Ascending aorta (tissue), 2 donors: ENCODE measurements around the gene H6PD. TPM values are rescaled to one million over a fixed set of nuclear protein-coding genes. Genes with fewer than 3 reads are reported as not detected.
A peak's percentile ranks its signal among the peaks of the same experiment; 100 is the strongest.

ENCODE experiments used
- DNase-seq, 2 donors: peaks; one replicate each; pipeline ENCODE4 v3.0.0-alpha.2; 2019; ENCODE audit warnings: low spot score in 2 of 2
- H3K27ac ChIP-seq, 2 donors: fragments of 200-600 bp; sonication (generic); one replicate each; pipeline ENCODE4 v1.5.1; 2016 to 2017; ENCODE audit warnings: mild to moderate bottlenecking in 1 of 2
- H3K27me3 ChIP-seq: fragments of 200-600 bp; sonication (generic); one replicate; pipeline ENCODE4 v1.5.1; 2017
- H3K36me3 ChIP-seq, 2 donors: fragments of 200-600 bp; sonication (generic); one replicate each; pipeline ENCODE4 v1.5.1; 2016
- H3K4me1 ChIP-seq, 2 donors: fragments of 200-600 bp; sonication (generic); one replicate each; pipeline ENCODE4 v1.5.1; 2016 to 2017; ENCODE audit warnings: mild to moderate bottlenecking in 1 of 2
- H3K4me3 ChIP-seq, 2 donors: fragments of 200-600 bp; sonication (generic); one replicate each; pipeline ENCODE4 v1.5.1; 2016 to 2017; ENCODE audit warnings: mild to moderate bottlenecking in 1 of 2
- H3K9me3 ChIP-seq, 2 donors: fragments of 200-600 bp; sonication (generic); one replicate each; pipeline ENCODE4 v1.5.1; 2016
- CTCF ChIP-seq, 3 experiments: fragments of 200-600 bp in 2 of 3; fragments of 450-650 bp in 1 of 3; sonication (generic) in 2 of 3; IDR thresholded peaks; one replicate each; pipeline ENCODE4 v1.5.1; 2016 to 2019; ENCODE audit warnings: antibody characterized with exemption in 3 of 3, mild to moderate bottlenecking in 1 of 3, moderate library complexity in 1 of 3
- intact Hi-C: fragments of 100-400 bp; cut with DNase I; formaldehyde crosslinking; loops from one replicate; pipeline ENCODE4 v1.15.1; 2023
- total RNA-seq: library from RNA; depleted of rRNA; stranded (reverse); fragments of >200 nt; gene quantifications from one replicate; pipeline ENCODE4 v1.1.0, GENCODE V29; 2016

Gene H6PD
- total RNA-seq, 1 donor from 2014 or later = 56.8 TPM

- Histone ChIP-seq H3K27ac (peak overlapping the region; percentile 58 to 72), H3K4me1 (peaks cover 15 to 20% of the 10 kb centered on the region in 2 donors), H3K9me3 (no peaks in the 10 kb centered on the region), H3K36me3 (no peaks in the 10 kb centered on the region), H3K4me3 (no peak overlapping the region), H3K27me3 (no peaks in the 10 kb centered on the region)
- DNase-seq = peak in 1 of 2 donors; percentile 80
- intact Hi-C loops = no loop called here
- TF ChIP-seq CTCF (IDR thresholded peaks at IDR 0.05) = no peak
Observed at GRCh38 chr1:9278116-9278515, 43.5 kb downstream of the H6PD start.

- H3K4me1 ChIP-seq = peaks cover 15 to 20% of the 10 kb centered on the region in 2 donors
- H3K27ac ChIP-seq = peak overlapping the region; percentile 58 to 72
- H3K36me3 ChIP-seq = no peaks in the 10 kb centered on the region
- no peak for TF ChIP-seq CTCF (IDR thresholded peaks at IDR 0.05)
- intact Hi-C loops = no loop called here
- no peak for DNase-seq
- no peaks in the 10 kb centered on the region for H3K27me3 ChIP-seq
- no peak overlapping the region for H3K4me3 ChIP-seq
- no peaks in the 10 kb centered on the region for H3K9me3 ChIP-seq
Observed at GRCh38 chr1:9278585-9279153, 44.1 kb downstream of the H6PD start.

GRCh38 chr1:9279172-9279840 is 44.7 kb downstream of the H6PD start:
- no peak for DNase-seq

GRCh38 chr1:9280015-9280860 is 45.7 kb downstream of the H6PD start:
- Histone ChIP-seq H3K36me3 (no peaks in the 10 kb centered on the region), H3K4me3 (no peak overlapping the region), H3K4me1 (peaks cover 15 to 20% of the 10 kb centered on the region in 2 donors), H3K27ac (no peak overlapping the region), H3K9me3 (peaks cover 0 to 8% of the 10 kb centered on the region in 2 donors), H3K27me3 (no peaks in the 10 kb centered on the region)
- no peak for TF ChIP-seq CTCF (IDR thresholded peaks at IDR 0.05)
- peak in 1 of 2 donors; percentile 90 for DNase-seq
- intact Hi-C loops = no loop called here

More at GRCh38 chr1:9279172-9279840, 44.7 kb downstream of the H6PD start:
- H3K27ac ChIP-seq = peak overlapping the region; percentile 58 to 72
- TF ChIP-seq CTCF (IDR thresholded peaks at IDR 0.05) = no peak
- peaks cover 15 to 20% of the 10 kb centered on the region in 2 donors for H3K4me1 ChIP-seq
- no peaks in the 10 kb centered on the region for H3K27me3 ChIP-seq
- H3K9me3 ChIP-seq = no peaks in the 10 kb centered on the region
- H3K36me3 ChIP-seq = no peaks in the 10 kb centered on the region
- intact Hi-C loops = no loop called here
- H3K4me3 ChIP-seq = no peak overlapping the region

- intact Hi-C loops = no loop called here
- no peak overlapping the region for H3K27ac ChIP-seq
- H3K36me3 ChIP-seq = no peaks in the 10 kb centered on the region
- no peak for TF ChIP-seq CTCF (IDR thresholded peaks at IDR 0.05)
- H3K27me3 ChIP-seq = no peaks in the 10 kb centered on the region
- DNase-seq = no peak
- peaks cover 15 to 17% of the 10 kb centered on the region in 2 donors for H3K4me1 ChIP-seq
- H3K9me3 ChIP-seq = peaks cover 0 to 8% of the 10 kb centered on the region in 2 donors
- no peak overlapping the region for H3K4me3 ChIP-seq
Observed at GRCh38 chr1:9281071-9281827, 46.7 kb downstream of the H6PD start.
